HEK293 (cell line): ENCODE measurements around the gene SMAD9.

Source experiments
- KLF7 ChIP-seq: fragments of 450-650 bp; formaldehyde crosslinking; IDR thresholded peaks from 2 replicates; pipeline ENCODE4 v1.5.1; 2016; ENCODE audit warnings: missing biosample characterization, missing genetic modification characterization, borderline replicate concordance
- KLF9 ChIP-seq: fragments of 450-650 bp; formaldehyde crosslinking; IDR thresholded peaks from 2 replicates; pipeline ENCODE4 v1.5.1; 2016; ENCODE audit warnings: missing biosample characterization, missing genetic modification characterization, low read depth
- ZEB2 ChIP-seq: fragments of 450-650 bp; formaldehyde crosslinking; IDR thresholded peaks from 2 replicates; pipeline ENCODE4 v1.5.1; 2016; ENCODE audit warnings: missing biosample characterization, missing genetic modification characterization
- ZFP3 ChIP-seq: fragments of 450-650 bp; formaldehyde crosslinking; IDR thresholded peaks from 2 replicates; pipeline ENCODE4 v1.5.1; 2016; ENCODE audit warnings: low read depth, missing biosample characterization, missing genetic modification characterization
- ZNF121 ChIP-seq: fragments of 450-650 bp; formaldehyde crosslinking; IDR thresholded peaks from 2 replicates; pipeline ENCODE4 v1.5.1; 2016; ENCODE audit warnings: missing biosample characterization, missing genetic modification characterization
- ZNF138 ChIP-seq: fragments of 450-650 bp; formaldehyde crosslinking; IDR thresholded peaks from 2 replicates; pipeline ENCODE4 v1.5.1; 2016; ENCODE audit warnings: missing biosample characterization, missing genetic modification characterization, borderline replicate concordance
- ZNF157 ChIP-seq: fragments of 450-650 bp; formaldehyde crosslinking; IDR thresholded peaks from 2 replicates; pipeline ENCODE4 v1.5.1; 2016; ENCODE audit warnings: missing biosample characterization, missing genetic modification characterization
- ZNF274 ChIP-seq, 2 experiments: fragments of 200-500 bp in 1 of 2; fragments of 450-650 bp in 1 of 2; sonication (Bioruptor generic) in 1 of 2; formaldehyde crosslinking in 1 of 2; IDR thresholded peaks; 2 replicates each; pipeline versions ENCODE4 v1.5.1 to v1.6.1; 2014 to 2016; ENCODE audit warnings: borderline replicate concordance in 1 of 2, inconsistent platforms in 1 of 2, low read length in 1 of 2, missing biosample characterization in 1 of 2, missing genetic modification characterization in 1 of 2
- TF ChIP-seq, protein P1 (sequence below): fragments of 450-650 bp; formaldehyde crosslinking; IDR thresholded peaks from 2 replicates; pipeline ENCODE4 v1.5.1; 2016; ENCODE audit warnings: missing biosample characterization, missing genetic modification characterization
- TF ChIP-seq, protein P2 (sequence below): fragments of 450-650 bp; formaldehyde crosslinking; IDR thresholded peaks from 2 replicates; pipeline ENCODE4 v1.5.1; 2016; ENCODE audit warnings: missing biosample characterization, missing genetic modification characterization
- TF ChIP-seq, protein P3 (sequence below): fragments of 450-650 bp; IDR thresholded peaks from 2 replicates; pipeline ENCODE4 v1.5.1; 2018; ENCODE audit warnings: missing biosample characterization, mild to moderate bottlenecking, missing genetic modification characterization
- TF ChIP-seq, protein P4 (sequence below): fragments of 450-650 bp; formaldehyde crosslinking; IDR thresholded peaks from 2 replicates; pipeline ENCODE4 v1.5.1; 2016; ENCODE audit warnings: missing biosample characterization, missing genetic modification characterization

DNA sequence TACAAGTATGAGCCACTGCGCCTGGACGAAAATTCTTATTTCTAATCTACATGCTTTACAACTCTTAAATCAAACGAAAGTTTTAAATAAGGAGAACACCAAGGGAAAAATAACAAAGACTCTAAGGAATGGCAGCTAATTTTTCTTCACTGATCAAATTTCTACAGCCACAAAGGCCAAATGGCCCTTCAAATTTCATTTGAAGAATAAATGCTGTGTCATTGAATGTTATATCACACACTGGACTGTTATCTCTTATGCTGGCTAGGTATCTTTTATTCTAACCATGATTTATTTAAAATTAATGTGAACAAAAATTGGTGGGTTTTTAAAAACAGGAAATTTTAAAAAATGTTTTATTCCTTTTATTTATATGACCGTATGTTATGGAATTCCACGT is 14.1 kb downstream of the SMAD9 start:
- no peak for TF ChIP-seq KLF9
- TF ChIP-seq, protein P1, sequence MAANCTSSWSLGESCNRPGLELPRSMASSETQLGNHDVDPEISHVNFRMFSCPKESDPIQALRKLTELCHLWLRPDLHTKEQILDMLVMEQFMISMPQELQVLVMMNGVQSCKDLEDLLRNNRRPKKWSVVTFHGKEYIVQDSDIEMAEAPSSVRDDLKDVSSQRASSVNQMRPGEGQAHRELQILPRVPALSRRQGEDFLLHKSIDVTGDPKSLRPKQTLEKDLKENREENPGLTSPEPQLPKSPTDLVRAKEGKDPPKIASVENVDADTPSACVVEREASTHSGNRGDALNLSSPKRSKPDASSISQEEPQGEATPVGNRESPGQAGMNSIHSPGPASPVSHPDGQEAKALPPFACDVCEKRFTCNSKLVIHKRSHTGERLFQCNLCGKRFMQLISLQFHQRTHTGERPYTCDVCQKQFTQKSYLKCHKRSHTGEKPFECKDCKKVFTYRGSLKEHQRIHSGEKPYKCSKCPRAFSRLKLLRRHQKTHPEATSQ (tag by site-specific recombination) = no peak
- no peak for TF ChIP-seq ZEB2 (tag by site-specific recombination)
- TF ChIP-seq, protein P2, sequence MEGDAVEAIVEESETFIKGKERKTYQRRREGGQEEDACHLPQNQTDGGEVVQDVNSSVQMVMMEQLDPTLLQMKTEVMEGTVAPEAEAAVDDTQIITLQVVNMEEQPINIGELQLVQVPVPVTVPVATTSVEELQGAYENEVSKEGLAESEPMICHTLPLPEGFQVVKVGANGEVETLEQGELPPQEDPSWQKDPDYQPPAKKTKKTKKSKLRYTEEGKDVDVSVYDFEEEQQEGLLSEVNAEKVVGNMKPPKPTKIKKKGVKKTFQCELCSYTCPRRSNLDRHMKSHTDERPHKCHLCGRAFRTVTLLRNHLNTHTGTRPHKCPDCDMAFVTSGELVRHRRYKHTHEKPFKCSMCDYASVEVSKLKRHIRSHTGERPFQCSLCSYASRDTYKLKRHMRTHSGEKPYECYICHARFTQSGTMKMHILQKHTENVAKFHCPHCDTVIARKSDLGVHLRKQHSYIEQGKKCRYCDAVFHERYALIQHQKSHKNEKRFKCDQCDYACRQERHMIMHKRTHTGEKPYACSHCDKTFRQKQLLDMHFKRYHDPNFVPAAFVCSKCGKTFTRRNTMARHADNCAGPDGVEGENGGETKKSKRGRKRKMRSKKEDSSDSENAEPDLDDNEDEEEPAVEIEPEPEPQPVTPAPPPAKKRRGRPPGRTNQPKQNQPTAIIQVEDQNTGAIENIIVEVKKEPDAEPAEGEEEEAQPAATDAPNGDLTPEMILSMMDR = no peak
- TF ChIP-seq ZNF138 (tag by site-specific recombination) = no peak
- no peak for TF ChIP-seq ZNF121 (tag by site-specific recombination)
- TF ChIP-seq, protein P3, sequence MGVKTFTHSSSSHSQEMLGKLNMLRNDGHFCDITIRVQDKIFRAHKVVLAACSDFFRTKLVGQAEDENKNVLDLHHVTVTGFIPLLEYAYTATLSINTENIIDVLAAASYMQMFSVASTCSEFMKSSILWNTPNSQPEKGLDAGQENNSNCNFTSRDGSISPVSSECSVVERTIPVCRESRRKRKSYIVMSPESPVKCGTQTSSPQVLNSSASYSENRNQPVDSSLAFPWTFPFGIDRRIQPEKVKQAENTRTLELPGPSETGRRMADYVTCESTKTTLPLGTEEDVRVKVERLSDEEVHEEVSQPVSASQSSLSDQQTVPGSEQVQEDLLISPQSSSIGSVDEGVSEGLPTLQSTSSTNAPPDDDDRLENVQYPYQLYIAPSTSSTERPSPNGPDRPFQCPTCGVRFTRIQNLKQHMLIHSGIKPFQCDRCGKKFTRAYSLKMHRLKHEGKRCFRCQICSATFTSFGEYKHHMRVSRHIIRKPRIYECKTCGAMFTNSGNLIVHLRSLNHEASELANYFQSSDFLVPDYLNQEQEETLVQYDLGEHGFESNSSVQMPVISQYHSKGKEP = no peak
- no peak for TF ChIP-seq ZFP3 (tag by site-specific recombination)
- TF ChIP-seq ZNF157 (tag by site-specific recombination) = no peak
- TF ChIP-seq, protein P4, sequence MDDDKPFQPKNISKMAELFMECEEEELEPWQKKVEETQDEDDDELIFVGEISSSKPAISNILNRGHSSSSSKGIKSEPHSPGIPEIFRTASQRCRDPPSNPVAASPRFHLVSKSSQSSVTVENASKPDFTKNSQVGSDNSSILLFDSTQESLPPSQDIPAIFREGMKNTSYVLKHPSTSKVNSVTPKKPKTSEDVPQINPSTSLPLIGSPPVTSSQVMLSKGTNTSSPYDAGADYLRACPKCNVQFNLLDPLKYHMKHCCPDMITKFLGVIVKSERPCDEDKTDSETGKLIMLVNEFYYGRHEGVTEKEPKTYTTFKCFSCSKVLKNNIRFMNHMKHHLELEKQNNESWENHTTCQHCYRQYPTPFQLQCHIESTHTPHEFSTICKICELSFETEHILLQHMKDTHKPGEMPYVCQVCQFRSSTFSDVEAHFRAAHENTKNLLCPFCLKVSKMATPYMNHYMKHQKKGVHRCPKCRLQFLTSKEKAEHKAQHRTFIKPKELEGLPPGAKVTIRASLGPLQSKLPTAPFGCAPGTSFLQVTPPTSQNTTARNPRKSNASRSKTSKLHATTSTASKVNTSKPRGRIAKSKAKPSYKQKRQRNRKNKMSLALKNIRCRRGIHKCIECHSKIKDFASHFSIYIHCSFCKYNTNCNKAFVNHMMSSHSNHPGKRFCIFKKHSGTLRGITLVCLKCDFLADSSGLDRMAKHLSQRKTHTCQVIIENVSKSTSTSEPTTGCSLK = no peak
- TF ChIP-seq KLF7 (tag by site-specific recombination) = no peak
- no peak for TF ChIP-seq ZNF274 (IDR thresholded peaks at IDR 0.05; ENCODE audit: low read length)
- TF ChIP-seq ZNF274 (tag by site-specific recombination; IDR thresholded peaks at IDR 0.05; ENCODE audit: borderline replicate concordance) = no peak
